ENCODE measurements around the gene IQGAP1.

DNA sequence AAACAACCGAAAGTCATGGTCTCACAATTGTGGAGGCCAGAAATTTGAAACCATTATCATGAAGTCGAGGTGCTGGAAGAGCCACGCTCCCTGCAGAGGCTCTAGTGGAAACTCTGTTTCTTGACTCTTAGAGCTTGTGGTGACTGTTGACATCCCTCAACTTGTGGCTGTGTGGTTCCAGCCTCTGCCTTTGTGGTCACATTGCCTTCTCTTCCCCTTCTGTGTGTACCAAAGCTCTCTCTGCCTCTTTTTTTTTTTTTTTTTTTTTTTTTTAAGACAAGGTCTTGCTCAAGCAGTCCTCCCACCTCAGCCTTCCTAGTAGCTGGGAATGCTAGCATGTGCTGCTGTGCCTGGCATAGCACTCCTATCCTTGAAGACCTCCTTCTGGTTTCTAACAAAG lies 93.0 kb downstream of the IQGAP1 start:
- TF ChIP-seq, protein P1, sequence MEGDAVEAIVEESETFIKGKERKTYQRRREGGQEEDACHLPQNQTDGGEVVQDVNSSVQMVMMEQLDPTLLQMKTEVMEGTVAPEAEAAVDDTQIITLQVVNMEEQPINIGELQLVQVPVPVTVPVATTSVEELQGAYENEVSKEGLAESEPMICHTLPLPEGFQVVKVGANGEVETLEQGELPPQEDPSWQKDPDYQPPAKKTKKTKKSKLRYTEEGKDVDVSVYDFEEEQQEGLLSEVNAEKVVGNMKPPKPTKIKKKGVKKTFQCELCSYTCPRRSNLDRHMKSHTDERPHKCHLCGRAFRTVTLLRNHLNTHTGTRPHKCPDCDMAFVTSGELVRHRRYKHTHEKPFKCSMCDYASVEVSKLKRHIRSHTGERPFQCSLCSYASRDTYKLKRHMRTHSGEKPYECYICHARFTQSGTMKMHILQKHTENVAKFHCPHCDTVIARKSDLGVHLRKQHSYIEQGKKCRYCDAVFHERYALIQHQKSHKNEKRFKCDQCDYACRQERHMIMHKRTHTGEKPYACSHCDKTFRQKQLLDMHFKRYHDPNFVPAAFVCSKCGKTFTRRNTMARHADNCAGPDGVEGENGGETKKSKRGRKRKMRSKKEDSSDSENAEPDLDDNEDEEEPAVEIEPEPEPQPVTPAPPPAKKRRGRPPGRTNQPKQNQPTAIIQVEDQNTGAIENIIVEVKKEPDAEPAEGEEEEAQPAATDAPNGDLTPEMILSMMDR (IDR thresholded peaks at IDR 0.05): no peak
- no peak for TF ChIP-seq POLR2A (IDR thresholded peaks at IDR 0.05)

All from lower leg skin (tissue), 3 donors.